PFSK-1 (cell line): ENCODE measurements around the gene PLXNA1.

ENCODE experiments used
- FOXP2 ChIP-seq: optimal IDR thresholded peaks from 2 replicates; pipeline ENCODE3; 2011; ENCODE audit warnings: borderline replicate concordance, control low read depth, inconsistent platforms; ENCODE audit not compliant: insufficient read depth; ENCODE audit errors: extremely low read length, extremely low read depth
- POLR2AphosphoS5 ChIP-seq: IDR thresholded peaks from 2 replicates; pipeline ENCODE4 v1.6.1; 2012; ENCODE audit warnings: low read depth, mild to moderate bottlenecking, control low read depth, low read length, moderate library complexity
- REST ChIP-seq, 2 experiments: IDR thresholded peaks; 2 replicates each; pipeline versions ENCODE4 v1.6.1 to v1.8.0; 2011 to 2012; ENCODE audit warnings: low read depth in 2 of 2, low read length in 2 of 2, control low read depth in 1 of 2, inconsistent platforms in 1 of 2, mild to moderate bottlenecking in 1 of 2, moderate library complexity in 1 of 2; ENCODE audit not compliant: insufficient read depth in 1 of 2
- SIN3A ChIP-seq: IDR thresholded peaks from 2 replicates; pipeline ENCODE4 v1.6.1; 2012; ENCODE audit warnings: mild to moderate bottlenecking, low read length, moderate library complexity, borderline replicate concordance; ENCODE audit not compliant: insufficient read depth
- TAF1 ChIP-seq: IDR thresholded peaks from 2 replicates; pipeline ENCODE4 v1.6.1; 2012; ENCODE audit warnings: low read length, control low read depth, borderline replicate concordance; ENCODE audit not compliant: insufficient read depth

GRCh38 chr3:126974756-126975155 is 8.2 kb upstream of the PLXNA1 start:
- no peak for TF ChIP-seq SIN3A
- TF ChIP-seq TAF1, result no peak
- no peak for TF ChIP-seq POLR2AphosphoS5
- no peak for TF ChIP-seq FOXP2
- no peak for TF ChIP-seq REST (IDR thresholded peaks at IDR 0.05; ENCODE audit: insufficient read depth in 1 of 2, low read depth in 2 of 2, low read length in 2 of 2)
